Epidermal melanocyte (primary cell): ENCODE results near the gene ECI1.
"Not testable (repeated sequence)": the region's sequence is repeated elsewhere in the genome, so short reads cannot be mapped to it uniquely, and the experiment has no call there.

ENCODE experiments used
- DNase-seq: peaks from one replicate; pipeline ENCODE4 v3.0.0; 2011; ENCODE audit warnings: low spot score; ENCODE audit not compliant: insufficient read length

Gene ECI1

DNA sequence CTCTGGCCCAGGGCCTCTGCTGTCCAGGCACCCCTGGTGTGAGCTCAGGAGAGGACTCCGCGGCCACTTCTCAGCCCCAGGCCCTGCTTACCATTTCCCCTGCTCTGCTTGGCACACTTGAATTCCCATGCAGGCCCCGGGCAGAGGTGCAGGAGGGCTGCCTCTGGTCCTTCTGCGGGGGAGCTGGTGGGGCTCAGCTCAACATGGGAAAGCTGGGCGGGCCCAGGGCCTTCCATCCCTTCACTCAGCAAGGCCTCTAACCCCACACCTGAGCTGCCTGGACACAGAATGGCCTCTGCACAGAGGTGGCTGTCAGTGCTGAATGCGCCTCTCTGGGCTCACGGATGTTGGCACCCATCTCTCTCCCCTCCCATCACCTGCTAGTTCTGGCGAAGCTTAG lies 29.1 kb upstream of the ECI1 start:
- peak; percentile 7 for DNase-seq

DNA sequence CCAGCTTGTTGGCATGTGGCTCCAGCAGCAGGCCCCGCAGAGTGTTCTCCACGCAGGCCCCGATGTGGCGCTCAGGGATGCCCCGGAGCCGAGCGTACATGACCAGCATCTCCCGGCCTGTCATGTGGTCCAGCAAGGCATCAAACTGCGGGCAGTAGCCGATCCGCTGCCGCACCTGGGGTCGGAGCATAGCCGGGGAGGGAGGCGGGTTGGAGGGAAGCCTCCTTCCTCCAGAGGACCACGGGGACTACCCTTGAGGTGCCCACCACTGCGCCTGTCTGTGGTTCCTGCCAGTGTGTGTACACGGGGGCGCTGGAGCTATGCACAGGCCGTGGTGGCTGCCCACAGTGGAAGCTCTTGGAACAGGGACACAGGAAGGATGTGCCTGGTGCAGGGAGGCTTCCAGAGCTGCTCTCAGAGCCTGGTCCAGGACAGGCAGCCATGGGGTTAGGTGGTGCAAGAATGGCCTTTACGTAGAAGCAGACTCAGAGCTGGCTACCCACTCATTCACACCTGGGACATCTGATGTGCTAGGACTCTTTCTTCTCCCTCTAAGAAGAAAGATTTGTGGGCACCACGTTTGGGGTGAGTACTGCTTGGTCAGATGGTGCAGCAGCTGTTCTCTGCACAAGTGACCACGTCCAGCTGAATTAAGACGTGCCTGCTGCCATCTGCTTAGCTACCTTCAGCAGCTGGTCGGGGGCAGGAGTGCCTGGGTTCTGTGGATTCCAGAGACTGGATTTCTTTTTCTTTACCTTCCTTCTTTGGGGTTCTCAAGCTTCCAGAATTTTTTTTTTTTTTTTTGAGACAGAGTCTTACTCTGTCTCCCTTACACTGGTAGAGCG lies 27.8 kb upstream of the ECI1 start:
- no peak for DNase-seq

DNA sequence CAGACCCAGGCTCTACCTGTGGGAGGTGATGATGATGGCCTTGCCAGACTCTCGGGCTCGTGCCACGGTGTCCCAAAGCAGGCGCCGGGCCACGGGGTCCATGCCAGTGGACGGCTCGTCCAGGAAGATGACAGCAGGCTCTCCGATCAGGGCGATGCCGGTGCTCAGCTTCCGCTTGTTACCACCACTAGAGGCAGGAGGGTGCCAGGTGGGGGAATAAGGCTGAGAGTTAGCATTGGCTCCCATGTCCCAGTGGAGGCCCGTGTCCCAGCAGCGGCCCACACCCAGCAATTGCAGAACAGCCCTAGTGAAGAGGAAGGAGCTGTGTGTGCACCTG lies 26.9 kb upstream of the ECI1 start:
- no peak for DNase-seq

DNA sequence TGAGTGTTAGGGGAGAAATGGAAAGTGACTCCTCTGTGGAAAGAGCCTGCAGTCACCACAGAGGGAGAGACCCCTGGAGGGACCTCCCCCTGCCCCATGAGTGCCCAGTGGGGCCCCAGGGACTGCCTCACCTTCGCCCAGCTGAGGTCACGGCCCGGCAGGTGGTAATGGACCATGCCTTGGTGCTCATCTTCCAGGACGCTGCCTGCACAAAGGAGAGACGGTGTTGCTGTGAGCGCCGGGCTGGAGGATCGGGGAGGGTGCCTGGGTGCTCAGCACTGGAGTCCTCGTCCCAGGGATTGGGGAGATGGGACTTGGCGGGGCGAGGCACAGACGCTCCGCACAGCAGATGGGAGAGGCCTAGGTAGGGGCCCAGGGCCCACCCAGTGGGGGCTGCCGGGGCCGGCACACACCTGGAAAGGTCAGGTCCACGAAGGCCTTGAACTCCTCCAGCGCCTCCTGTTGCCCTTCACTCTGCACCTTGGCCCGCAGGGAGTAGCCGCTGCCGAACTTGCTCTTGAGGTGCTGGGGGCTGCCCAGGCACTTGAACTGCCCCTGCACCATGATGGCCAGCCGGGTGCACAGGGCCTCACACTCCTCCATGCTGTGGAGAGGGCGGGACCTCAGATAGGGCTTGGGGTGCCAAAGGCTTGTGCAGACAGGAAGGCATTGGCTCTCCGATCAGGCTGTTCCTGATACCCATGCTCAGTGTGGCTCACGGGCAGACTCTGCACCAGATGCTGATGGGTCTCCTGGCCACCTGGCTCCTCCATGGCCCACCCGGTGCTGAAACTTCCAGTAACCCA lies 26.3 kb upstream of the ECI1 start:
- no peak for DNase-seq

DNA sequence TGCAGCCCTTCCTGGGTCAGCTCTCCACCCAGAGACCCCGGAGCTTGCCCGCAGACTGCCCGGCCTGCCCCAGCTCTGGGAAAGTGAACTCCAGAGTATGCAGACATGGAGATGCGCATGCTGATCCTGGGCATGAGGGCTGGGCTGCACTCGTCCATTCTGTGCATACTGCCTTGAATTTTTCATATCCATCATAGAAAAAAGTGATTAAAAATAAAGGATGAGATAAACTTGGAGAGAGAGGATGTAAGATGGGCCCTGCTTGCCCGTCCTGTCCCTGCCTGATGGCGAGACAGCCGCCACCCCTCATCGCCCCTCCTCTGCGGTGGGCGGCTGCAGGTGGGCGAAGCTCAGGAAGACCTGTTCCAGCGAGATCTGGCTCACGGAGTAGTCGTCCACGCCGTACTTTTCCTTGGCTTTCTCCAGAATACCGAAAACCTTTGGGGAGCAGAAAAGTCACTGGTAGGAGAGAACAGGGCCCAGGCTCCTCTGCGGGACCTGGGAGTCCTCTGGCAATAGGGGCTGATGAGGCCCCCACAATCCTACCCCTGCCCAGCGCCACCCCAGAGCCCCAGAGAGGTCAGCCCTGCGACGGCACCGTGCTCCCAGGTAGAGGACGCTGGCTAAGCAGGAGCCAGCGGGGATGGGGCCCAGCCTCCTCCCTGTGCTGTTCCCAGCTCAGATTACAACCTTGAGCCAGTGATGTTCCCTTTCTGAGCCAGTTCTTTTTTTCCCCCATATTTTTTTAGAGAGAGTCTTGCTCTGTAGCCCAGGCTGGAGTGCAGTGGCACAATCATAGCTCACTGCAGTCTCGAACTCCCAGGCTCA lies 25.2 kb upstream of the ECI1 start:
- no peak for DNase-seq

DNA sequence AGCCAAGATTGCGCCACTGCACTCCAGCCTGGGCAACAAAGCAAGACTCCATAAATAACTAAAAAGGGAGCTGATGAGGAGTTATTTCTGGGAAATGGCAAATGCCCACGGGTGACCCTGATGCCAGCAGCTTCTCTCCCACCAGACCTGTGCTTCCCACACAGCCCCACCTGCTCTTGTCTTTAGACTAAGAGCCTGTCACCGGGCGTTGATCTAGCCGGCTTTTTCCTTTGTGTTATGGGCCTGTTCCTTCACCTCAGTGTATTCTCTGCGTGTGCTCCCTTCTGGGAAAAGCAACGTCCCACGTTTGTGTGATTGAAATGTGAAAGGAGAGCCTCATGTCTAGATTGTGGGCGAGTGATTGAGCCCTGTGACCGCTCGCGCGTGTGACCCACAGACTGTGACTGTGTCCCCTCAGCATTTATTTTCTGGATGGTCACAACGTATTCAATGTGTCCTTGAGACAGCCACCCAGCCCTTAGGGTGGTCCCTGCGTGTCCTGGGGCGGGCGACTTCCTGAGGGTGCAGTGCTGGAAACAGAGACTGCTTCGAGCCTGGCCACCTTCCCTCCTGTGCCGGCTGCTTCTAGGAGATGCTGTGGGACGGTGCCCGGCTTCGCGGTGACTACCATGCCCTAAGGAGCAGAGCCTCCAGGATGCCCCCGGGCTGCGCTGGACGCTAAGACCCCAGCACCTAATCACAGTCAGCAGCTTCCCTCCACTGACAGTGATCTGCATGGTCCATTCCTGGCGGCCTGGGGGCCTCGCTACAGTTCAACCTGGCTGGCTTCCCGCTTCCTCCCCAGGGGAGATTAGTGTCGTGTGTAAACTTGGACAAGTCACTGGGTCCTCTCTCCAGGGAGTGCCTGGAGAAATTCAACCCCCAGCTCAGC lies 24.3 kb upstream of the ECI1 start:
- no peak for DNase-seq

DNA sequence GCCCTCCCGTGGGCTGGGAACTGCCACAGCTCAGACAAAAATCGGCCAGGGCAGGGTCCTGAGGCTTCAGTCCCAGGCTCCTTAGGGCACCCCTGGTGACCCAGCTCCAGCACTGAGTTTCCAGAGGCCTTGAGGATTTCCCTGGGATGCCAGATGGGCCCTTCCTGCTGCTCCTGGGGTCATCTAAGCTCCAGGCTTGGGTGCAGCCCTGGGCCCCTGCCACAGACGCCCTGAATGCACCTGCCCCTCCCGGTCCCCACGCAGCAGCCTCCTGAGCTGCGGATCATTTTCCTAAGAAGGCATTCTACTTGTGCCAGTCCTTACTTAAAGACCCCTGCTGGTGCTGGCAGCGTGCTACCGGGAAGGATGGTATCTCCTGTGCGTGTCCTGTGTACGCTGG lies 22.5 kb upstream of the ECI1 start:
- DNase-seq, result no peak

DNA sequence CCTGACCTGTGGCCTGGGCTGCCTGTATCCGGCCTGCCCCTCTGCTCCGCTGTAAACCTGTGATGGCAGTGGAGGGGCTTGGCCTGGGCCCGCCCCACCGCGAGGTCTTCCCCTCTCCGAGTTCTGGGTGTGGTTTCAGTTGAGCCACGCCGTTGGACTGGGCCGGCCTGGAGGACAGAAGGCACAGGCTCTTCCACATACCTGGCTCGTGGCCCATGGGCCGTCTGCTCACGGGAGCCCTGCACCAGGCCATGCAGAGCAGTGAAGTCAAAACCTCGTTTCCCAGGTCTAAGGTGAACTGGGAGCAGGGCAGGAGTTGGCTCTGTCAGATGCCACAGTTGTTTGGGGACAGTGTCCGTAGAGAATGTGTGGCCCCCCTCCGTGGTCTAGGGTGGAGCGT lies 22.1 kb upstream of the ECI1 start:
- DNase-seq, result no peak

DNA sequence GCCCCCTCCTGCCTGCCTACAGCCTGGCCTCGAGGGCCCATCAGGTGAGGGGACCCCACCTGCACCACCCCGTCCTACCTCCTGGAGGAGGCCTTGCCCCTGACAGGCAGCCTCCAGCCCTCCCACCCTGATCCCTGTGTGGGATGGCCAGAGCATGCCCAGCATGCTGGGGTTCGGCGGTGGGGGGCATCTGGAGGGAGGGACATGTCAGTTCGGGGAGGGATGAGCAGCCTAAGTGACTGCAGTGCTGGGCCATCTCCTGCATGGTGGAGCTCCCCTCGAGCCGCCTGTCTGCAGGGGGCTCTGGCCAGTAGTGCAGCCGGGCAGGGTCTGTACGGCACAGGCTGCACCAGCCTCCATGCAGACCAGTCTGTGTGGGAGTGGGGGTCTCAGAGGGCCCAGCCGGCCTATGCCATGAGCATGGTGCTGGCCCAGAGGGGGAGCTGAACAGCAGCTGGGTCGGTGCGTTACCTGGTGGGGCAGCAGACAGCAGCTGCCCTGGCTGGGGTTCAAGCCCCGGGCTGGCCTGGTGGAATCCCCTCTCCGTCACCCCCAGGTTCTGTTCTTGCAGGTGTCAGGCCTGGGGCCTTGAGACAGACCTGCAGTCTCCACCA lies 20.6 kb upstream of the ECI1 start:
- DNase-seq, result no peak

DNA sequence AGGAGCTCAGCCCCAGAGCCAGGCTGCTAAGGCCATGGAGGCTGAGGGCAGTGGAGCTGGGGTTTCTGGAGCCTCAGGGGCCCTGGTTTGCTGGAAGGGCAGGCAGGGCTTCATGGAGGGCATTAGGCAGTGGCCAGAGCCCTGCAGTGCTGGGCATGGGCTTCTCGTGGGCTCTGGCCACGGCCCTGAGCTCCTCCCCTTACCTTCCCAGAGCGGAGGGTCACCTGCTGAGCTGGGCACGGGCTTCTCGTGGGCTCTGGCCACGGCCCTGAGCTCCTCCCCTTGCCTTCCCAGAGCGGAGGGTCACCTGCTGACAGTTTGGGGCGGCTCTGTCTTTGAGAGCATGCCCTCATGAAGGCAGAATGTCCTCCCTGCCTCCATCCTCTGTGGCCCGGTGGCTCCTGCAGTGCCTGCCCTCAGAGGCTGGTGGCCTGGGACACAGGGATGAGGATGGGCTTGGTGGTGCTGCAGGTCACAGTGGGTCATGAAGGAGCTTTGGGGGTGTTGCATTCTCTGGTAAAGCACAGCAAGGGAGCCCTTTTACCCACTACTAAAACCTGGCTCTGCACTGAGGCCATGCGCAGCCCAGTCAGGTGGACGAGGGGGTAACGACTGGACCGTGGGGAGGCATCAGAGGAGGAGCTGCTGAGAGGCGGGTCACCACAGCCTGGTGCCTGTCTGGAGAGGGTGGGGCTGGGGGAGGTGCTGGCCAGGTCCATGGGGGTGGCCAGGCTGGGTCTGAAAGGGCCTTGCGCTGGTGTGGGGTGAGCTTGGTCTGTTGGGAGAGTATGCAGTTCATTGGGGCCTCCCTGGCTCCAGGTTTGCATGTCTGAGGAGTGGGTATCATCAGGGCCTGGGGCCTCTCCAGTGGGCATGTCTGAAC lies 19.4 kb upstream of the ECI1 start:
- no peak for DNase-seq

DNA sequence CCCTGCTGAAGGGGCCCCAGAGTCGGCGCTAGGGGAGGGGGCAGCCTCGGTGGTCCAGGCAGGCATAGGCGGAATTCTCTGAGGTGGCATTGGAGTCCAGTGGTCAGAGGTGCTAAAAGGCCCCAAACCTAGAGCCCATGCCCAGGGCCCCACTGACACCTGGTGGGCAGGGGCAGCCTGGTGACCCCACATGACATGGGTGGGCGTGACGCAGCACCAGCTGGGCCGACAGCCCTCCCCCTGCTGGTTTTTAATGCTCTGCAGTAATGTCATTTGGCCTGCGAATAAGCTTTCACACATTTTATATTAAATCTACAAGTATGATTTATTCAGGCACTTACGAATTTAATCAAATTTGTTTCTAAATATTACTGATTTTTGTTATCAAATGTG lies 18.7 kb upstream of the ECI1 start:
- DNase-seq, result no peak

DNA sequence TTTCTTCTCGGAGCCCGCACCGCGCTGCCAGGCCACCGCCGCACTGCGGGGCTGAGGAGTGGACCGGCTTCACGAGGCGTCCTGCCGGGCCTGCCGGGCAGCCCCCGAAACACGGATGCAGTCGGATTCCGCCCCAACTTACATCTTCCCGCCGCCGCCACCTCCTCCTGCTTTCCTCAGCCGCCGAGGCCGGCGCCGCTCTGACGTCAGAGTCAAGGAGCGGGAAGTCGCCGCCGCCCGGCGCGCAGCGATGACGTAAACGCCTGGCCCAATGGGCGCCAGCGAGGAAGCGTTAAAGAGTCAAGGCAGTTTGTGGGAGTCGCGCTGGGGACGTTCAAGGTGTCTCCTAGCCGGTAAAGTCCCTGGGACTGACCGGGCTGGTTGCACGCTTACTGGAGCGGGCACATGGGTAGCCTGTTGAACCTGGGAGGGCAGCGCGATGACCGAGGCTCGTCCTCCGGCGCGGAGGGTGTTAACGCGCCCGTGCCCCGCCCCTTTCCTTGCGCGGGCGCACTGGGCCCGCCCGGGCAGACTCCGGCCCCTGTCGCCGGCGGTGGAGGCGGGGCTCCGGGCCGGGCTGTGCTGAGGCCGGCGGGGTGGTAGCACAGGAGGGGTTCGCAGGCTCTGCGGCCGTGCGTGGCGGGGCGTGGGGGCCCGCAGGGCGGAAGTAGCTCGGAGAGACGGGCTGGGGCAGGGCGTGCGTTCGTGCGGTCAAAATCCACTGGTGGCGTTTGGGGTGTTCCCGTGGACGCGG lies 16.7 kb upstream of the ECI1 start, which contains the start of gene RNPS1:
Gene RNPS1 (minus strand): TSS at position 214 of the 754 bp plus-strand sequence. CDS start 3,483 bp downstream, outside the sequence.
- DNase-seq, result peak; percentile 99

DNA sequence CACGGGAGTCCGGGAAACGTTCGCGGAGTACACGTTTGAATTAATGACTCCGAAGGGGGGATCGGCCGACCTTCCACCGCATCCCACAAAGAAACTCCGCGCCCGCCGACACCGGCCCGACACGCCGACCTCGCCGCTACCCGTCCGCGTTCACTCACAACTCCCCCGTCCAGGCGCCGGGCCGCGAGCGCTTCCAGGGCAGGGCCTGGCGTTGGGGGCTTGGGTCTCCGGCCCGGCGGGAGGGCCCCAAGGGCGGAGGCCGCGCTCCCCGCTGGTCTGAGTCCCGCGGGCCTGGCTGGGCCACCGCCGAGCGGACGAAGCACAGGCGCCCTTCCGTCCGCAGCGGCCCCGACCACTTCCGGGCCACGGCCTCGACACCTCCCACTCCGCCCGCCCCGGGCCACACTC lies 16.1 kb upstream of the ECI1 start:
- DNase-seq, result peak; percentile 49

DNA sequence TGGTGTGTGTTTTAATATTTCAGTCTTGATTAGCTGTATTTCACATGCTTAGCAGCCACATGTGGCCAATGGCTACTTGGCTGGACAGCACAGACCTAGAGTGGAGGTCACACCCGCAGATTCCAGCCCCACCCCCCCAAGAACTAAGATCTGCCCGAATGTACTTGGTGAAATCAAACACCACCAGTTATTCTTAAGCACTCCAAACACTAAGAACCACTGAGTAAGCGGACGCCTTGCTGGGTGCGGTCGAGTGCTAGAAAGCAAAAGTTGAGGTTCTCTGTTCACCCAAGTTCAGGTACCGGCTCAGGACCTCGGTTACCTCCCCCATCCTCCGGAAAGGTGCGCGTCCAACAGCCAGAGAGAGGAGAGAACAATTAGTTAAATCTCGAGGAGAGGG lies 15.5 kb upstream of the ECI1 start:
- not testable (repeated sequence) for DNase-seq

DNA sequence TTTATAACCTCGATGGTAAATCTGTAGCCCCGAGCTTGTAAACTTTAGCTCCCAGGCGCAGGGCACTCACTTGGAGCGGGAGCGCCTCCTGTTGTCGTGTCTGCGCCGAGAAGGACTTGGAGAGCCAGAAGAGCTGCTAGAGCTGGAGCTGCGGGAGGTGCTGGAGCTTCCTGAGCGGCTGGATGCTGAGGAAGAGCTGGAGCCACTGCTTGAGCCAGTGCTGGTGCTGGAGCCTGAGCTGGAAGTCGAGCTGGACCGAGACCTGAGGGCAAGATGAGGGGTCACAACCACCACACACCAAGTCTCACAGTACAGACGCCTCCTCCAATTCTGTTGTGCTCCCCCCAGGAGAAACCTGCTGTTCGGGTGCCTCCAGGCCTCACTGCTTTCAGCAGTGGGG lies 11.6 kb upstream of the ECI1 start:
- DNase-seq, result not testable (repeated sequence)

DNA sequence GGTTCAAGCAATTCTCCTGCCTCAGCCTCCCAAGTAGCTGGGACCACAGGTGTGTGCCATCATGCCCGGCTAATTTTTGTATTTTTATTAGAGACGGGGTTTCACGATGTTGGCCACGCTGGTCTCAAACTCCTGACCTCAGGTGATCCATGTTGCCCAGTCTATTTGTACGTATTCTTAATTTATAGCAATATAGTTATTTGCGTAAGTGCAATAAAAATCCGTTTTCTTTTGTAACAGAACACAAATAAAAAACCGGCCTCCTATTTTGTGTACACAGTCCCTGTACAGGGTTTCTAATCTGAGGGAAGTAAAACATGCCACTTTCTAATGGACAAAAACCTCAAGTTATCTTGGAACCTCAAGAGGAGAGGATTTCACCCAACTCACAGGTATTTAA lies 8.9 kb upstream of the ECI1 start:
- DNase-seq, result no peak

DNA sequence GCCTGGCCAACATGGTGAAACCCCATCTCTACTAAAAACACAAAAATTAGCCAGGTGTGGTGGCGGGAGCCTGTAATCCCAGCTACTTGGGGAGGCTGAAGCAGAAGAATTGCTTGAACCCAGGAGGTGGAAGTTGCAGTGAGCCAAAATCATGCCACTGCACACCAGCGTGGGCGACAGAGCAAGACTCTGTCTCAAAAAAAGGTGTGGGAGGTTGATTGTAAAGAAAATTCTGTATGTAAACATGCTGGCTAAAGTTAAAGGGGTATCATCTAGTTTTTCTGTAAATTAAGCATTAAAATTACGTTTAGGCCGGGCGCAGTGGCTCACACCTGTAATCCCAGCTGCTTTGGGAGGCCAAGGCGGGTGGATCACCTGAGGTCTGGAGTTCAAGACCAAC lies 7.1 kb upstream of the ECI1 start:
- not testable (repeated sequence) for DNase-seq

DNA sequence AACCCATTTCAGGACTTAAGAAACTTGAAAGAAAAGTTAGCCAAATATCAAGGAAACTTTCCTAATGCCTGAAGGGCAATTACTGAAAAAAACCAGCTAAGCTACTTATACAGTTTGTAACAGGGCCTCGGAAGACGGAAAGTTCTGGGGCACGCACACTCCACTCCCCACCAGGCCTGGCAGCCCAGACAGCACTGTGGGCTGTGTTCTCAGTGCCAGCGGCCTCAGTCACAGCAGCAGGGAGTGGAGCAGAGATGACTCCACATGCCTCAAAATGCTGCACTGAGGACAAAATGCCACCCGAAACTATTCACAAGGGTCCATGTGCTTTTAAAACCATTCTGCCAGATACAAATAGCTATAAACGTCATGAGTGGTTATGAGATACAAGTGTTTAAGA lies 6.3 kb upstream of the ECI1 start:
- no peak for DNase-seq
